ENCODE measurements around the gene CFAP54. TPM values are rescaled to one million over a fixed set of nuclear protein-coding genes. Genes with fewer than 3 reads are reported as not detected.

The CFAP54 gene
- total and polyA plus RNA-seq, 2 donors (not counting 3 experiments of a cell fraction or from before 2014, with no cell fraction given) = 3.6 to 26.9 TPM

- H3K79me2 ChIP-seq (ENCODE audit: control insufficient read depth, insufficient read depth, low read length) = no peaks in the 10 kb centered on the region
- no peak for FAIRE-seq
- no peak overlapping the region for H3K4me2 ChIP-seq (ENCODE audit: insufficient read depth, low read length)
- BruUV-seq (replicated peaks) = no TSS peak
- POLR2A ChIA-PET = no interaction called here
- intact Hi-C loops (cut with micrococcal nuclease) (no loop called here), dilution Hi-C loops (cut with MboI; ENCODE audit: extremely low pct_ligation_motif_present, low sequenced_read_pairs) (no loop called here)
- TF ChIP-seq CTCF (IDR thresholded peaks at IDR 0.05; ENCODE audit: extremely low read depth in 1 of 2, insufficient read depth in 1 of 2, low read depth in 1 of 2, low read length in 2 of 2) (no peak), JUN (IDR thresholded peaks at IDR 0.05; ENCODE audit: borderline replicate concordance, insufficient read depth, insufficient read length, low read depth) (no peak), MYC (IDR thresholded peaks at IDR 0.05; ENCODE audit: low read depth, low read length) (no peak), MAX (IDR thresholded peaks at IDR 0.05; ENCODE audit: insufficient read depth, insufficient read length) (no peak), GATA2 (IDR thresholded peaks at IDR 0.05; ENCODE audit: insufficient read depth, insufficient read length, low read depth, low read length) (no peak), POLR2A (IDR thresholded peaks at IDR 0.05; ENCODE audit: low read depth, low read length) (no peak), EZH2 (IDR thresholded peaks at IDR 0.05; ENCODE audit: borderline replicate concordance, low read depth, low read length, severe bottlenecking) (no peak), POLR2AphosphoS5 (IDR thresholded peaks at IDR 0.05; ENCODE audit: insufficient read depth, low read depth, low read length) (no peak), FOS (IDR thresholded peaks at IDR 0.05; ENCODE audit: borderline replicate concordance, insufficient read depth, low read length) (no peak)
- no peak overlapping the region for H2AFZ ChIP-seq (ENCODE audit: low read depth, low read length)
- no peaks in the 10 kb centered on the region for H3K36me3 ChIP-seq (ENCODE audit: control insufficient read depth in 2 of 2, extremely low read depth in 1 of 2, insufficient read depth in 2 of 2, low read length in 2 of 2)
- H3K4me3 ChIP-seq (replicated peaks in 1 of 3; ENCODE audit: insufficient read depth in 1 of 3, low read depth in 1 of 3, low read length in 3 of 3) = no peak overlapping the region
- CTCF ChIA-PET = no interaction called here
- H3K27me3 ChIP-seq (ENCODE audit: control insufficient read depth in 2 of 2, insufficient read depth in 2 of 2, low read length in 2 of 2) = no peaks in the 10 kb centered on the region
- no peaks in the 10 kb centered on the region for H3K9me1 ChIP-seq (replicated peaks; ENCODE audit: control insufficient read depth, extremely low read depth, insufficient read depth, low read length)
- H3K9ac ChIP-seq (replicated peaks; ENCODE audit: extremely low read depth, insufficient read depth, low read length) = no peak overlapping the region
- no peaks in the 10 kb centered on the region for H3K9me3 ChIP-seq (replicated peaks; ENCODE audit: control insufficient read depth, insufficient read depth, low read length)
- DNase-seq (ENCODE audit: low read depth, low spot score) = no peak
- H4K20me1 ChIP-seq (replicated peaks; ENCODE audit: control insufficient read depth, extremely low read depth, insufficient read depth, low read length) = no peaks in the 10 kb centered on the region
- no peak overlapping the region for H3K27ac ChIP-seq (ENCODE audit: insufficient read depth, low read depth, low read length)
- no peaks in the 10 kb centered on the region for H3K4me1 ChIP-seq (ENCODE audit: control insufficient read depth, extremely low read depth, insufficient read depth, low read length)
These were observed 280.0 kb downstream of the CFAP54 start for GRCh38 chr12:96769400-96769799.

Measured in endothelial cell of umbilical vein (primary cell).